ENCODE results near the gene PELI1.

- TF ChIP-seq ZNF777 (tag by site-specific recombination; IDR thresholded peaks at IDR 0.05; ENCODE audit: borderline replicate concordance), result no peak
- TF ChIP-seq SP3 (tag by site-specific recombination; IDR thresholded peaks at IDR 0.05), result no peak
- TF ChIP-seq YY1 (tag by site-specific recombination; IDR thresholded peaks at IDR 0.05), result no peak
These were observed 98.3 kb downstream of the PELI1 start for GRCh38 chr2:64045938-64046337.
